ENCODE data around the gene BCAS3.
"Not testable (repeated sequence)": the region's sequence is repeated elsewhere in the genome, so short reads cannot be mapped to it uniquely, and the experiment has no call there.

The BCAS3 gene

DNA sequence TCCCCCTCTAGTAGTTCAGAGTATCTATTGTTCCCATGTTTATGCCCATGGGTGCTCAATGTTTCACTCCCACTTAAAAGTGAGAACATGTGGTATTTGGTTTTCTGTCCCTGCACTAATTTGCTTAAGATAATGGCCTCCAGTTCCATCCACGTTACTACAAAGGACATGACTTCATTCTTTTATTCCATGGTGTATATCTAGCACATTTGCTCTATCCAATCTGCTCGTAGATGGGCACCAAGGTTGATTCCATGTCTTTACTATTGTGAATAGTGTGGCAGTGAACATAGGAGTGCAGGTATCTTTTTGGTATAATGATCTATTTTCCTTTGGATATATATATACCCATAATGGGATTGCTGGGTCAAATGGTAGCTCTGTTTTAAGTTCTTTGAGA, 552.8 kb downstream of the BCAS3 start:
- DNase-seq (ENCODE audit: low spot score), result no peak

DNA sequence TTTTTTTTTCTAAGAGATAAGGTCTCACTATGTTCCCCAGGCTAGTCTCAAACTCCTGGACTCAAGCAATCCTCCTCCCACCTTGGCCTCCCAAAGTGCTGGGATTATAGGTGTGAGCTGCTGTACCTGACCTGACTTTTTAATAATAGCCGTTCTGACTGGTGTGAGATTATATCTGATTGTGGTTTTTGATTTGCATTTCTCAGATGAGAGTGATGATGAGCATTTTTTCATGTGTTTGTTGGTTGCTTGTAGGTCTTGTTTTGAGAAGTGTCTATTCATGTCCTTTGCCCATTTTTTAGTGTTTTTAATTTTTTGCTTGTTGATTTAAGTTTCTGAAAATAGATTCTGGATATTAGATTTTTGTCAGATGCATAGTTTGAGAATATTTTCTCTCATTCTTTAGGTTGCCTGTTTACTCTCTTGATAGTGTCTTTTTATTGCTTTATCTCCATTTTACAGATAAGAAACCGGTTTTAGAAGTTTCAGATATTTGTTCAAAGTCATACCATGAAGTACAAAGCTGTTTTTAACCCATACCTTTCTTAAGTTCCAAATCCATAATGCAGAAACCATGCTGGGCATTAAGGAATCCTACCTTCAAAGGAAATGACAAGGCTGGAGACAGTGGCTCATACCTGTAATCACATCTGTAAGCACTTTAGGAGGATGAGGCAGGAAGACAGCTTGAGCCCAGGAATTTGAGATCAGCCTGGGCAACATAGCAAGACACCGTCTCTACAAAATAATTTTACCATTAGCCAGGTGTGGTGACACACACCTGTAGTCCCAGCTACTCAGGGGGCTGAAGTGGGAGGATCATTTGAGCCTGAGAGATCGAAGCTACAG, 553.5 kb downstream of the BCAS3 start:
- no peak for DNase-seq (ENCODE audit: low spot score)

GRCh38 chr17:61232871-61233270, 555.2 kb downstream of the BCAS3 start:
- no peak for DNase-seq (ENCODE audit: low spot score)

DNA sequence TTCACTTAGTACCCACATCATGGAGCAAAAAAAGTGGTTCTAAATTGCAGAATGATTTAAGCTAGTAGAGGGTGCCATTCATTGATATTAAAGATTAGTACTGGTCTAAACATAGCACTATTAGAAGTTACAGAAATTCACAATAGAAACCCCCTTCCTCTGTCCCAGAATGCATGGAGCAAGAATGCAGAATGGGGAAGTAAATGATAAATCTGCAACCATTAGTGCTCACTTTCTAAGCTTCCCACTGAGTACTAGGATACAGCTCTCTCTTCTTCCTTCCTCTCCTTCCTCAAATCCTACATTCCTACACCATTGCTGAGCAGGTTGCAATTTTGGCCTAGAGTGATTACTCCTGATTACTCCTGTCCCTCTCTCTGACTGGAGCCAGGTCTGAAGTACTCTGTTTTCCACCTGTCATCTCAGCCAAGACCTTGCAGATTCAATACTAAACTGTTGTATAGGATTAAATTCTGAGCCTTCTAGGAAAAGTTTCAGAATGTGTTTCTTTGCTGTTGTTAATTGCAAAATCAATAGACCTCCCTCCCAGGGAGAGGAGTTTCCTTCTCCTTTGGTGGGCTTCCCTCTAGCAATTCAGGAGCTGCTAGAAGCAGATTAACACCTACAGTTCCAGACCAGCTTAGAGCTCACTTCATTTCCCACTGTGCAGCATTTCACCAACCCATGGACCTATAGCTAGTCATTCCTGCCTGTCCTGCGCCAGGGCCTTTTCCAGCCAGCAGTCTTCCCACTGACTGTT, 556.5 kb downstream of the BCAS3 start:
- no peak for DNase-seq (ENCODE audit: low spot score)

DNA sequence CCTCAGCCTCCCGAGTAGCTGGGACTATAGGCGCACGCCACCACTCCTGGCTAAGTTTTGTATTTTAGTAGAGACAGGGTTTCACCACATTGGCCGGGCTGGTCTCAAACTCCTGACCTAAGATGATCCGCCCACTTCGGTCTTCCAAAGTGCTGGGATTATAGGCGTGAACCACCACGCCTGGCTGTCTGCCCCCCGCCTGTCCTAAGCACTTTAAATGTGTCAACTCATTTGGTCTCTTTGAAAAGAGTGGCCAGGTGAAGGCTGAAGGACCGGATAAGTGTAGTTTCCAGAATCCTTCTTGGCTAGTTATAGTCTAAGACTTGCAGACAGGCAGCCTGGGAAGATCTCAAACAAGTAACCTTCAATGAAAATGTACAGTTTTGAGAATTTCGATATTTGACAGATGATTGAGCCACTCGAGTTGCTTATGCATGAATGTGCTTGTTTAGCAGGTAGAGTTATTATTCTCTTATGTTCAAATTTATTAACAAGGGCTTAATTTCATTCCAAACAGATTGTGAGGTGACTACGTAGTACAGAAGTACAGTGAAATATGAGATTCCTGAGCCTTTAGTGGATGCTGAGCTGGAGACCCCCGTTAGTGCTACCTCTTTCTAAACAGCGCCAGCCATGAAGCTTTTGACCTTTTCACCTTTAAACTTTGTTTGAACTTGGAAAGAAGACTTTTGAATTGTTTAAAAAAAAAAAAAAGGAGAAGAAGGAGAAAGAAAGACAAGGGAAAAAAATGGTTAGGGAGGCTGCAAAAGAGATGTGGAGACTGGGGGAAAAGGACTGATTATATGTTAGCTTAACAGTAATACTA, 557.6 kb downstream of the BCAS3 start:
- DNase-seq (ENCODE audit: low spot score), result no peak

DNA sequence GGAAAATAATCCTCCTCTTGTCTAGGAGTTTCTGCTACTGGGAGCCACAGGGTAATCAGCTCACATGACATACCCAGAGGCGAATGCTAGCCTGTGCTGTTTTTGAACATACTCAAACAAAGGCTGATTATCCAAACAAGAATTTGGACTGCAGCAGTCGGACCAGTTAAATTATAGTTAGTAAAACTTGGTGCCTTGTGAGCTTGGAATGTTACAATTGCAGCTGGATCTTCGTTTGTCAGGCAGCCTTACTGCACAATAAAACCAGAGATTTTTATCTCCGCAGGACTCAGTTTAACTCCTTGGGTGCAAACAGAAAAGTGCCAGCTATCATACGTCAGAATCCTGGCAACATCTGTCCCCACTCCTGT, 558.2 kb downstream of the BCAS3 start:
- no peak for DNase-seq (ENCODE audit: low spot score)

DNA sequence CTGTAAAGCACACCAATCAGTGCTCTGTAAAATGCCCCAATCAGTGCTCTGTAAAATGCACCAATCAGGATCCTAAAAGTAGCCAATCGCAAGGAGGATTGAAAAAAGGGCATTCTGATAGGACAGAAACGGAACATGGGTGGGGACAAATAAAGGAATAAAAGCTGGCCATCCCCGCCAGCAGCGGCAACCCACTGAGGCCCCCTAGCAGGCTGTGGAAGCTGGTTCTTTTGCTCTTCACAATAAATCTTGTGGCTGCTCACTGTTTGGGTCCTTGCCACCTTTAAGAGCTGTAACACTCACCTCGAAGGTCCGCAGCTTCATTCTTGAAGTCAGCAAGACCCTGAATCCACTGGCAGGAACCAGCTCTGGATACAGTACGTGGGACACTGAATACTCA, 559.6 kb downstream of the BCAS3 start:
- no peak for DNase-seq (ENCODE audit: low spot score)

DNA sequence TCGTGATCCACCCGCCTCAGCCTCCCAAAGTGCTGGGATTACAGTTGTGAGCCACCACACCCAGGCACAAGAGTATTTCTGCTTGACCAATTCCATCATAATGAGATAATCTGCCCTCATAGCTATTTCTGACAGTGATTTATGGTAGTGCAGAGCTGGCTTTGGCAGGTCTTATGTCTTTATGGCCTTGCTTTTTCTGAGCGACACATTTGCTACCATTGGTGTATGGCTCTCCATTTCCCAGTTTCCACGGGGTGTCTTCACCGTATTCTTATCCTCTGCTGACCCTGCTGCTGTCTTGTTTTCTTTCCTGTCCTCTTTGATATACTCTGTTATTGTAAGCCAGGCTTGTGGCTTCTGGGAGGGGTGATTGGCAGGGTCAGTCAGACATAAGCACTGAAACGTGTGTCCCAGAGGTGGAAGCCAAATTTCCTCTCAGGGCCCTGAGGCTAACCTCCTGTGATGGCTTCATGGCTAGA, 560.8 kb downstream of the BCAS3 start:
- DNase-seq (ENCODE audit: low spot score), result no peak

DNA sequence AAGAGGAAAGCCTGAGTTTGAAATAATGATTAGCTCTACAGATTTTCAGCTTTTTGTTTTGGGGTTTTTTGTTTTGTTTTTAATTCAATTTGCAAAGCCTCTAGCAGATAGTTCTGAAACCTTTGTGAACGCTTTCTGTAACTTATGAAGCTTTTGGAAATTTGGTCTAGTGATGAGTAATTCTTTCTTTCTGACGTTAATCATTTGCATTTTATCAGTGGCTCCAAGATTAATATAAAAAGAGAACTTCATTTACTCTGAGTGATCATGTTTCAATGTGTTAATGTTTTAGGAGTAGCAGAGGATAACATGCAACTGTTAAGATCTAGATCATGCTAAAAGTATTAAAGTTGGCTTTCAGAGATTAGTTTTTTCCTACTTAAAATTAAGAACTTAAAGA, 561.7 kb downstream of the BCAS3 start:
- no peak for DNase-seq (ENCODE audit: low spot score)

DNA sequence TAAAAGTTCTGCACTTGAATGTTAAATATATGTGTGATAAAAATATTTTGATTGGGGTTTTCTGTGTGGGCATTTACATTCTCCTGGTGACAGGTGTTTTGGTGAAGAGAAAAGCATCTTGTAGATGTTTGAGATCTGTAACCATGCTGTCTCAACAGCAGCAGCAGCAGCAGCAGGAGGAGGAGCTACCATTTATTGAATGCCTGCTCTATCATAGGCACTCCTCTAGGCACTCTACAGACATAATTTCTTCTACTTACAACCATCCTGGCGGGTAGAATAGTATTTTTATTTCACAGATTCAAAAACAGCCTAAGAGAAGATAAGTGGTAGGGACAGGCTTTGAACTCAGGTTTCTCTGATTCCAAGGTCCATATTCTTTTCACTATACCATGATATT, 562.3 kb downstream of the BCAS3 start:
- DNase-seq (ENCODE audit: low spot score), result no peak

DNA sequence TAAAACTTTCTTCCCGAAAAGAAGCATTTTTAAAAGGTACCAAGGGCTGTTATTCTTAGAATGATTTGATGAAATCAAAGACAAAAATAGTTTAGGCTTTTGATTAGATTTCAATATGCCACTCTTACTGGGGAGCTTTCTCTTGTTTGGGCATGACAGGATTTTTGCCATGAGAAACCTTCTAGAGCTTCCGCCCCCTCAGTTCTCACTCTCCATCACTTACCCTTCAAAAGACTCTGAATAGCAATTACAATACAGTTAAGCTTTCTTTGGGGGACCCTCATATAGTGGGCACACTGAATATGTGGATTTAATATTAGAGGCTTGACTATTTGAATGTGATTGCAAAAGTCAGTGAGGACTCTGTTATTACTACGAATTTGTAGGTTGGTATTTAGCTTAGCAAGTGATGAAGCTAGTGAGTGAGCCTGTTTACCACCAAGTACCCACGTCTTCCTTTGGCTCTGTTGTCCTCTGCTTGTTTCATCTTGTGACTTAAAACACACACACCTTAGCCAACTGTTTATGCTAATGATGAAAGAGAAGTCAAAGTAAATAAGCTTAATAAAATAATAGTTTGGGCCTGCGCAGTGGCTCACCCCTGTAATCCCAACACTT, 563.3 kb downstream of the BCAS3 start:
- DNase-seq (ENCODE audit: low spot score), result no peak

GRCh38 chr17:61244988-61245387, 567.3 kb downstream of the BCAS3 start:
- not testable (repeated sequence) for DNase-seq (ENCODE audit: low spot score)

DNA sequence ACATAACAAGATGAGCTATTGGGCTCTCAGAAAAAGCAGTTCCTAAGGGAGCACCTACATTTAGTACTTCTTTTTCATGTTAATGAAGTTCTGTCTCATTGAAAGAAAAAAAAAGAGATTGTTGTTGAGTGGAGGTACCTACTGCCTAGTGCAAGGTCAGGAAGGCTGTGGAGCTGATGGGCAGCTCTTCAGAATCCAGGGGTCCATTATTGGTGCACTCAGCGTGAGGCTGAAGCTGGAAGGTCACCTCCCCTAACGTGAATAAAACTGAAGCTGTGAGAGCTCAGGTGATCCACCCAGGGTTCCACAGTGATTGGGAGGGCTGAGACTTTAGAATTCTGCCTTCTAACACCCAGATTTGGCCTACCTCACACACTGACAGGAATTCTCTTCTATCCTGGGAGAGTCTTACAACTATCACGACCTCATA, 568.1 kb downstream of the BCAS3 start:
- no peak for DNase-seq (ENCODE audit: low spot score)

DNA sequence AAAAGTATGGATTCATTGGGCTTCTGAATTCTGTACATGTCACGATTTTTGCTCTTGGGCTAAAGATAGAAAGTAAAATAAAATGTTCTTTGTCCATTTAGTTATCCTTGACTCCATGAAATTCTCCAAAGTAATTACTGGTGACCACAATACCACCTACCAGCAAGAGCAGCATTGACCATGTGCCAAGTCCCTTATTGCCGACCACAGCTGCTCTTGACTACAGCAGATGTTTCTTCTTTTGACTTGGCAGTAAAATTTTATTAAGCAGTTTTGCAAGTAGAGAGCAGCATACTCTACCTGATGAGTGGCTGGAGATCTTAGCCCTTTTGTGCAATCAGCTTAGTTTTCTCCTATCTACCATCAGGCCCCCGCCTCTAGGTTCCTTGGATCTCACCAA, 569.8 kb downstream of the BCAS3 start:
- DNase-seq (ENCODE audit: low spot score), result no peak

DNA sequence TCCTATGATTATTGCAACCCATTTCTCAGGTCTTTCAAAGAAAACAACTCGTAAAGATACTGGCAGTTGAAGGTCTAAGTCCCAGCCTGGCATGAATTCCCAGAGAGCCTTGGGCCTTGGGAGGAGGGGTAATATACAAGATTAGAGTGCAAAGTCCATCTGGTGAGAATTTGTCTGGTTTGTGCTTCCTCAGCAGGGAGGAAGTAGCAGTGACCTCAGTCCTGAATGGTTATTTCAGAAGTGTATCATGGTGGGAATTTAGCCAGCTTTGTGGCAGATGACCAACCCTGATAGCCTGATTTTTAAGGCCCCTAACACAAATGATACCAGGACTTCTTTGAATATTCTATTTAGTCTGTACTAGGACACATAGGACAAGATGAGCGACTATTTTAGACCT, 570.7 kb downstream of the BCAS3 start:
- no peak for DNase-seq (ENCODE audit: low spot score)

DNA sequence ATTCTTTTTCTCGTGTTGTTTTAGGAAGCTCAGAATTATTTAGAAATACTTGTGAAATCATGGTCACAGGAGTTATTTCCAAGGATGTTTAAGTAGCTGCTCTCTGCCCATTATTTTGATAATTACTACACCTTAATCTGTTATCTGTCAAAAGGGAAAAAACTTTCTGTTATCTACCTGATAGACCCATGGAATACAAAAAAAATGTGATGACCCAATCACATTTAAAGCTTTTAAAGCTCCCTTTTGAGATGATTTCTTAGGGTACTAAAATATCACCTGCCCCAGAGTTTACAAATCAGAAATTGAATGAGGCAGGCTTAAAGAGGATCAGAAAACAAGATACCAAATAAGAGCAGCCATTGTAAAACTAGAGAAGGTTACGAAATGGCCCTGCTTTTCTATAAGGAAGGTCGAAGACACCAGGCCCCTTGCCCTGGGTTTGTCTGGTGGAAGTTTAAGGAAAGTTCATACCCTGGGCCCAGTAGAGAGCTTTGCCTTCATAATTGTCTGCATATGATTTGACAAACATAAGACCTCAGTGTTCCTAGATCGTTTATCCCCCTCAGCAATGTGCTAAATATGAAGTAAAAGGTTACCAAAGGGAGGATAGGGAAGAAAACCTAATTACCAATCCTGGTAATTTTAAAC, 572.1 kb downstream of the BCAS3 start:
- no peak for DNase-seq (ENCODE audit: low spot score)

GRCh38 chr17:61250335-61250890, 572.8 kb downstream of the BCAS3 start:
- no peak for DNase-seq (ENCODE audit: low spot score)

DNA sequence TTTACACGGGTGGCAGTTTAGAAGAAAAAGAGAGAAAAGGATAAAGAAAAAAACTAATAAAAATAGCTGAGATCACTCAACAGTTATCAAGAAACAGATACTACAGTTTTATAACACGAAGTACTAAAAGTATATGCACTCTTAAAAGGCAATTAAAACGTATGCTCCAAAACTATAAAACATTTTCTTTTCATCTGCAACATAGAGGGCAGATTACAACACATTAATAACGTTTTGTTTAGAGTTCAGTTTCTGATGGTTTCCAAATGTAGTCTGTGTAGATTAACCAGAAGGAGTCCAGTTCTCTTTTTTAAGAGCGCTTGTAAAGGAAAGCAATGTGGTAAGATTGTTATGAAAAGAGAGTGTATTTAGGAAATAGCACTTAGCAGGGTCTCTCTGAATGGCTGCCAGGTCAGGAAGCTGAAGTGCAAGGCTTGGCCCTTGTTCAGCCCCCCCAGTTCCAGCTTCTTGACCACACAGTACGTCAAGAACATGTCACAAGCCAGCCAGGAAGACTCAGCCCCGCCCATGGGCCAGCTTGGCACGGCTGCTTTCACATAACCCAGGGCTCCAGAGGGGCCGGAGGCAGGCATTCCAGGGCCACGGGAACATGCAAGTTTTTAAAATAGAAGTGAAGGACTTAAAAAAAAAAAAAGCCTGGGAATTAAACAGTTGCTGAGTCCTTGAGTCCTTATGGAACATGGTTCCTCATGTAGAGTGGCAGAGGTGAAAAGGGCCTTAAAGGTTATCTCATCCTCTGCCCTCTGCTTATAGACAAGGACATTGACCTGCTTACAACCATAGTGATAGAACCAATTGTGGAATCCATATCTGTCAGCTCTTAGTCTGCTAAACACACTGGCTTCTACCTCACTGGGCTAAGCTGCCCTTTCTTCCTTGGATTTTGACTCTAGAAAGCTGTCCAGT, 574.6 kb downstream of the BCAS3 start:
- no peak for DNase-seq (ENCODE audit: low spot score)

GRCh38 chr17:61253362-61253761, 575.7 kb downstream of the BCAS3 start:
- DNase-seq (ENCODE audit: low spot score), result no peak
